HUDEP-2 (cell line): ENCODE data around the gene F10.

ENCODE experiments used
- DNase-seq, 76 experiments: peaks; one replicate each; lab custom pipeline; 2025; ENCODE audit not compliant: unreplicated experiment in 76 of 76; lab: John Stamatoyannopoulos, UW

The F10 gene

GRCh38 chr13:113186061-113186900, 63.7 kb downstream of the F10 start:
- no peak for DNase-seq

- DNase-seq: peak in 74 of 76 experiments; percentile 9 to 94 (median 75)
Observed at GRCh38 chr13:113187263-113187669, 64.7 kb downstream of the F10 start.

- DNase-seq: no peak
Observed at GRCh38 chr13:113187883-113188665, 65.5 kb downstream of the F10 start.

- no peak for DNase-seq
Observed at GRCh38 chr13:113190181-113190580, 67.6 kb downstream of the F10 start.

- no peak for DNase-seq
Observed at GRCh38 chr13:113192279-113192678, 69.7 kb downstream of the F10 start.

- no peak for DNase-seq
Observed at GRCh38 chr13:113192902-113193301, 70.3 kb downstream of the F10 start.

GRCh38 chr13:113195360-113195759, 72.8 kb downstream of the F10 start:
- no peak for DNase-seq

GRCh38 chr13:113196970-113197737, 74.6 kb downstream of the F10 start:
- no peak for DNase-seq
